Neuronal stem cell (in vitro differentiated cells): ENCODE results near the gene FAM210A.
"Not testable (repeated sequence)": the region's sequence is repeated elsewhere in the genome, so short reads cannot be mapped to it uniquely, and the experiment has no call there.

Experiments used
- DNase-seq: peaks from one replicate; pipeline ENCODE4 v3.0.0-alpha.2; 2013; ENCODE audit warnings: low spot score
- H2AFZ ChIP-seq: one replicate; pipeline ENCODE4 v1.6.1; 2013; ENCODE audit warnings: mild to moderate bottlenecking, low read length, inconsistent platforms
- H2AK5ac ChIP-seq: 2 replicates; pipeline ENCODE4 v1.6.1; 2013; ENCODE audit warnings: low read depth, mild to moderate bottlenecking, inconsistent platforms, low read length, moderate library complexity, mixed read lengths
- H2BK120ac ChIP-seq: 2 replicates; pipeline ENCODE4 v1.6.1; 2013; ENCODE audit warnings: low read depth, mild to moderate bottlenecking, inconsistent platforms, low read length, moderate library complexity, mixed read lengths
- H2BK12ac ChIP-seq: one replicate; pipeline ENCODE4 v1.6.1; 2013; ENCODE audit warnings: low read length, inconsistent platforms
- H2BK15ac ChIP-seq: 2 replicates; pipeline ENCODE4 v1.6.1; 2013; ENCODE audit warnings: mild to moderate bottlenecking, low read length, inconsistent platforms, mixed read lengths
- H2BK5ac ChIP-seq: one replicate; pipeline ENCODE4 v1.6.1; 2013; ENCODE audit warnings: inconsistent platforms, mild to moderate bottlenecking, low read length, moderate library complexity
- H3K14ac ChIP-seq: one replicate; pipeline ENCODE4 v1.6.1; 2013; ENCODE audit warnings: low read length, inconsistent platforms
- H3K18ac ChIP-seq: 2 replicates; pipeline ENCODE4 v1.6.1; 2013; ENCODE audit warnings: low read length, inconsistent platforms
- H3K23ac ChIP-seq: 2 replicates; pipeline ENCODE4 v1.6.1; 2013; ENCODE audit warnings: low read depth, mild to moderate bottlenecking, mixed read lengths, low read length, inconsistent platforms; ENCODE audit not compliant: poor library complexity
- H3K27ac ChIP-seq: replicated peaks from 3 replicates; pipeline ENCODE4 v1.5.1; 2013; ENCODE audit warnings: low read length, inconsistent platforms
- H3K27me3 ChIP-seq, 3 experiments: 2 replicates each; pipeline ENCODE4 v1.6.1; 2013; ENCODE audit warnings: low read length in 3 of 3, mild to moderate bottlenecking in 2 of 3, inconsistent platforms in 1 of 3, low read depth in 1 of 3, mixed read lengths in 1 of 3, moderate library complexity in 1 of 3; ENCODE audit not compliant: control insufficient read depth in 3 of 3, insufficient read depth in 3 of 3
- H3K36me3 ChIP-seq, 2 donors: replicated peaks in 1 of 2; 2 replicates each; pipeline ENCODE4 v1.6.1; 2013; ENCODE audit warnings: low read length in 2 of 2; ENCODE audit not compliant: control insufficient read depth in 2 of 2, insufficient read depth in 2 of 2
- H3K4ac ChIP-seq: 2 replicates; pipeline ENCODE4 v1.6.1; 2013; ENCODE audit warnings: inconsistent platforms, mild to moderate bottlenecking, low read length, moderate library complexity
- H3K4me1 ChIP-seq, 2 donors: 1 replicate in 1 of 2; 2 replicates in 1 of 2; pipeline ENCODE4 v1.6.1; 2013; ENCODE audit warnings: low read length in 2 of 2, low read depth in 1 of 2; ENCODE audit not compliant: control insufficient read depth in 2 of 2, insufficient read depth in 1 of 2
- H3K4me2 ChIP-seq: one replicate; pipeline ENCODE4 v1.6.1; 2013; ENCODE audit warnings: mild to moderate bottlenecking, low read length, inconsistent platforms; ENCODE audit not compliant: insufficient read depth, poor library complexity, severe bottlenecking
- H3K4me3 ChIP-seq, 2 donors: 2 replicates each; pipeline ENCODE4 v1.5.1; 2013; ENCODE audit warnings: low read length in 2 of 2, mild to moderate bottlenecking in 2 of 2, inconsistent platforms in 1 of 2, moderate library complexity in 1 of 2
- H3K79me1 ChIP-seq: one replicate; pipeline ENCODE4 v1.6.1; 2013; ENCODE audit warnings: low read depth, mild to moderate bottlenecking, inconsistent platforms, low read length, moderate library complexity
- H3K9ac ChIP-seq: one replicate; pipeline ENCODE4 v1.6.1; 2013; ENCODE audit warnings: mild to moderate bottlenecking, low read depth, low read length, inconsistent platforms; ENCODE audit not compliant: poor library complexity
- H3K9me3 ChIP-seq, 2 donors: replicated peaks in 1 of 2; 2 replicates each; pipeline versions ENCODE3 to v1.6.1; 2013; ENCODE audit warnings: low read length in 2 of 2, mild to moderate bottlenecking in 2 of 2, inconsistent platforms in 1 of 2, low read depth in 1 of 2, mixed read lengths in 1 of 2, moderate library complexity in 1 of 2; ENCODE audit not compliant: control insufficient read depth in 2 of 2, insufficient read depth in 1 of 2
- H4K8ac ChIP-seq: one replicate; pipeline ENCODE4 v1.6.1; 2013; ENCODE audit warnings: low read depth, mild to moderate bottlenecking, inconsistent platforms, low read length, moderate library complexity
- H4K91ac ChIP-seq: one replicate; pipeline ENCODE4 v1.6.1; 2013; ENCODE audit warnings: low read length, low read depth, mild to moderate bottlenecking, inconsistent platforms; ENCODE audit not compliant: poor library complexity
- WGBS, 2 donors: extraction: QIAGEN DNeasy Blood & Tissue Kit; methylation state at CpG; one replicate each; pipeline ENCODE4 v1.1.7; 2013; ENCODE audit warnings: missing lambda C conversion rate in 2 of 2, mixed read lengths in 1 of 2; ENCODE audit not compliant: insufficient read length in 2 of 2, insufficient replicate concordance in 1 of 2; ENCODE audit errors: extremely low coverage in 2 of 2; 5-methylcytosine and 5-hydroxymethylcytosine counted together

The FAM210A gene

GRCh38 chr18:13758622-13759021, 32.3 kb upstream of the FAM210A start:
- H3K27ac ChIP-seq: no peak overlapping the region
- no peak overlapping the region for H2BK12ac ChIP-seq
- H3K4me1 ChIP-seq: no peaks in the 10 kb centered on the region
- H3K14ac ChIP-seq: no peak overlapping the region
- no peak overlapping the region for H2AK5ac ChIP-seq
- H3K4me3 ChIP-seq: no peak overlapping the region
- no peaks in the 10 kb centered on the region for H3K79me1 ChIP-seq
- H4K91ac ChIP-seq: no peak overlapping the region
- H4K8ac ChIP-seq: no peak overlapping the region
- WGBS, 2 donors: no CpG with 5 or more reads among the region's 1 CpG
- no peak overlapping the region for H2BK5ac ChIP-seq
- H3K9me3 ChIP-seq: peaks cover 4 to 9% of the 10 kb centered on the region in 2 donors
- H3K36me3 ChIP-seq: peaks cover 18 to 78% of the 10 kb centered on the region in 2 donors
- H2BK15ac ChIP-seq: no peak overlapping the region
- H3K23ac ChIP-seq: no peak overlapping the region
- no peak overlapping the region for H3K4ac ChIP-seq
- no peak overlapping the region for H3K4me2 ChIP-seq
- no peak overlapping the region for H2AFZ ChIP-seq
- no peak for DNase-seq
- no peak overlapping the region for H2BK120ac ChIP-seq
- no peak overlapping the region for H3K18ac ChIP-seq
- no peaks in the 10 kb centered on the region for H3K27me3 ChIP-seq
- no peak overlapping the region for H3K9ac ChIP-seq

- peaks cover 2 to 9% of the 10 kb centered on the region in 2 donors for H3K9me3 ChIP-seq
- H2AFZ ChIP-seq: no peak overlapping the region
- H2BK5ac ChIP-seq: no peak overlapping the region
- no peak overlapping the region for H3K9ac ChIP-seq
- no peak overlapping the region for H3K18ac ChIP-seq
- no peak overlapping the region for H3K4ac ChIP-seq
- no peak overlapping the region for H2BK120ac ChIP-seq
- no peaks in the 10 kb centered on the region for H3K27me3 ChIP-seq
- no peak overlapping the region for H2BK12ac ChIP-seq
- H3K79me1 ChIP-seq: no peaks in the 10 kb centered on the region
- no peak overlapping the region for H4K91ac ChIP-seq
- no peak overlapping the region for H3K4me3 ChIP-seq
- no peak overlapping the region for H2AK5ac ChIP-seq
- no peak for DNase-seq
- no peak overlapping the region for H2BK15ac ChIP-seq
- no peak overlapping the region for H3K27ac ChIP-seq
- no peaks in the 10 kb centered on the region for H3K4me1 ChIP-seq
- H3K14ac ChIP-seq: no peak overlapping the region
- H4K8ac ChIP-seq: no peak overlapping the region
- H3K4me2 ChIP-seq: no peak overlapping the region
- peaks cover 15 to 95% of the 10 kb centered on the region in 2 donors for H3K36me3 ChIP-seq
- H3K23ac ChIP-seq: no peak overlapping the region
Observed at GRCh38 chr18:13756671-13757070, 30.3 kb upstream of the FAM210A start.

- Histone ChIP-seq H2AFZ (no peak overlapping the region), H3K14ac (no peak overlapping the region), H4K8ac (no peak overlapping the region), H3K4me1 (no peaks in the 10 kb centered on the region), H2BK12ac (no peak overlapping the region), H2BK120ac (no peak overlapping the region), H4K91ac (no peak overlapping the region), H2AK5ac (no peak overlapping the region), H3K27me3 (no peaks in the 10 kb centered on the region), H3K4me2 (no peak overlapping the region), H3K36me3 (peaks cover 15 to 91% of the 10 kb centered on the region in 2 donors), H3K4me3 (no peak overlapping the region), H3K9ac (no peak overlapping the region), H3K4ac (no peak overlapping the region), H3K79me1 (no peaks in the 10 kb centered on the region), H2BK15ac (no peak overlapping the region), H3K27ac (no peak overlapping the region), H3K18ac (no peak overlapping the region), H2BK5ac (no peak overlapping the region), H3K9me3 (peaks cover 2 to 9% of the 10 kb centered on the region in 2 donors), H3K23ac (no peak overlapping the region)
- DNase-seq: no peak
- no CpG with 5 or more reads among the region's 2 CpGs for WGBS, 2 donors
Observed at GRCh38 chr18:13756261-13756660, 29.9 kb upstream of the FAM210A start.

- H3K27ac ChIP-seq, H3K4me2 ChIP-seq, H3K9me3 ChIP-seq, H2BK5ac ChIP-seq, DNase-seq, H3K79me1 ChIP-seq, H4K91ac ChIP-seq, H2BK120ac ChIP-seq, H2AFZ ChIP-seq, H2BK12ac ChIP-seq, H3K23ac ChIP-seq, H3K4ac ChIP-seq, H3K14ac ChIP-seq, H4K8ac ChIP-seq, H3K9ac ChIP-seq, H3K18ac ChIP-seq, H2AK5ac ChIP-seq, H3K4me1 ChIP-seq, H3K27me3 ChIP-seq, H2BK15ac ChIP-seq, H3K4me3 ChIP-seq: not testable (repeated sequence)
- H3K36me3 ChIP-seq: peaks cover 15 to 90% of the 10 kb centered on the region in 2 donors
- WGBS, 2 donors: no CpG with 5 or more reads among the region's 3 CpGs
Observed at GRCh38 chr18:13751599-13751998, 25.2 kb upstream of the FAM210A start.
